GM12878 (cell line): Measurements from ENCODE around the gene CSNK1A1. TPM values are rescaled to one million over a fixed set of nuclear protein-coding genes. Genes with fewer than 3 reads are reported as not detected.

ENCODE experiments used
- ATAC-seq: fragments of 200-7000 bp; cut with Tn5 transposase; 3 replicates; pipeline ENCODE4 v1.9.1; 2020; ENCODE audit warnings: mild to moderate bottlenecking, moderate library complexity
- BruUV-seq: library from RNA; stranded (reverse); fragments of 400-500 nt; replicated peaks from 2 replicates; lab custom pipeline; 2021; lab: Mats Ljungman, UMichigan
- CTCF ChIA-PET: fragments of 300-600 bp; sonication (Branson Sonifier 250); formaldehyde crosslinking; extraction: SDS; loops from one replicate; lab custom pipeline; 2021; ENCODE audit warnings: inconsistent platforms; lab: Yijun Ruan, JAX
- POLR2A ChIA-PET: fragments of 350-600 bp; formaldehyde crosslinking; extraction: SDS; loops from one replicate; lab custom pipeline; 2021; ENCODE audit warnings: inconsistent platforms; lab: Charles Lee
- RAD21 ChIA-PET: fragments of 300-600 bp; sonication (Branson Sonifier 250); formaldehyde crosslinking; loops from one replicate; lab custom pipeline; 2023; ENCODE audit warnings: antibody characterized with exemption; ENCODE audit not compliant: unreplicated experiment; lab: Charles Lee
- SMC1A ChIA-PET: fragments of 300-600 bp; sonication (Branson Sonifier 250); formaldehyde crosslinking; loops from one replicate; lab custom pipeline; 2023; ENCODE audit not compliant: unreplicated experiment, uncharacterized antibody; lab: Charles Lee
- DNase-seq: peaks from one replicate; pipeline ENCODE4 v3.0.0-alpha.2; 2011; ENCODE audit warnings: low read depth, low spot score
- FAIRE-seq: peaks from 3 replicates; lab custom pipeline; 2011; peaks lifted over from hg19 to GRCh38; lab: Jason Lieb, UNC
- H2AFZ ChIP-seq: 2 replicates; pipeline ENCODE4 v1.6.0; 2011; ENCODE audit warnings: low read depth, low read length, control low read depth; ENCODE audit not compliant: control insufficient read depth
- H3K27ac ChIP-seq: 2 replicates; pipeline ENCODE4 v1.5.1; 2011; ENCODE audit warnings: control low read depth; ENCODE audit not compliant: control insufficient read depth, insufficient read depth
- H3K27me3 ChIP-seq, 2 experiments: replicated peaks in 1 of 2; 2 replicates each; pipeline versions ENCODE4 v1.6.0 to v1.6.1; 2011; ENCODE audit warnings: low read length in 1 of 2; ENCODE audit not compliant: control insufficient read depth in 2 of 2, insufficient read depth in 2 of 2
- H3K36me3 ChIP-seq, 2 experiments: 2 replicates each; pipeline ENCODE4 v1.5.1; 2011; ENCODE audit warnings: low read length in 1 of 2; ENCODE audit not compliant: control insufficient read depth in 2 of 2, insufficient read depth in 2 of 2
- H3K4me1 ChIP-seq: 2 replicates; pipeline ENCODE4 v1.6.1; 2011; ENCODE audit warnings: mild to moderate bottlenecking, low read length, moderate library complexity, mixed read lengths; ENCODE audit not compliant: control insufficient read depth, insufficient read depth
- H3K4me2 ChIP-seq: 2 replicates; pipeline ENCODE4 v1.6.0; 2011; ENCODE audit warnings: control low read depth; ENCODE audit not compliant: control insufficient read depth, insufficient read depth
- H3K4me3 ChIP-seq: fragments of 200-600 bp; sonication (generic); 2 replicates; pipeline ENCODE4 v1.5.1; 2016
- H3K79me2 ChIP-seq: 2 replicates; pipeline ENCODE4 v1.6.0; 2011; ENCODE audit warnings: low read length; ENCODE audit not compliant: control insufficient read depth, insufficient read depth
- H3K9ac ChIP-seq: 2 replicates; pipeline ENCODE4 v1.8.0; 2011; ENCODE audit warnings: low read length, control low read depth, mixed read lengths; ENCODE audit not compliant: control insufficient read depth, insufficient read depth
- H3K9me3 ChIP-seq: replicated peaks from 3 replicates; pipeline ENCODE4 v1.5.1; 2011; ENCODE audit warnings: mild to moderate bottlenecking, low read length; ENCODE audit not compliant: control insufficient read depth, insufficient read depth
- H4K20me1 ChIP-seq: 2 replicates; pipeline ENCODE4 v1.6.0; 2011; ENCODE audit not compliant: control insufficient read depth, insufficient read depth
- IKZF1 ChIP-seq: fragments of 450-650 bp; conservative IDR thresholded peaks from 2 replicates; pipeline ENCODE4 v1.6.1; 2017; ENCODE audit warnings: antibody characterized with exemption, mild to moderate bottlenecking
- KDM1A ChIP-seq: fragments of 200-600 bp; sonication (generic); IDR thresholded peaks from 2 replicates; pipeline ENCODE4 v1.6.1; 2016; ENCODE audit warnings: borderline replicate concordance
- MYC ChIP-seq: IDR thresholded peaks from 2 replicates; pipeline ENCODE4 v1.6.1; 2011; ENCODE audit warnings: mild to moderate bottlenecking, low read length, moderate library complexity, inconsistent platforms; ENCODE audit not compliant: insufficient read depth, insufficient replicate concordance, insufficient read length, severe bottlenecking
- NFXL1 ChIP-seq: fragments of 450-650 bp; IDR thresholded peaks from 2 replicates; pipeline ENCODE4 v1.6.1; 2017; ENCODE audit warnings: antibody characterized with exemption, mild to moderate bottlenecking, borderline replicate concordance
- POLR2A ChIP-seq: IDR thresholded peaks from 2 replicates; pipeline ENCODE4 v1.6.1; 2011; ENCODE audit warnings: low read depth, mild to moderate bottlenecking, low read length
- POLR2AphosphoS2 ChIP-seq: IDR thresholded peaks from 2 replicates; pipeline ENCODE4 v1.6.1; 2011; ENCODE audit warnings: low read depth, mild to moderate bottlenecking, low read length, improper control_type of control experiment, moderate library complexity
- SIN3A ChIP-seq: IDR thresholded peaks from 2 replicates; pipeline ENCODE4 v1.6.1; 2012; ENCODE audit warnings: low read depth, low read length, improper control_type of control experiment
- TARDBP ChIP-seq: IDR thresholded peaks from 2 replicates; pipeline ENCODE4 v1.6.1; 2016; ENCODE audit warnings: borderline replicate concordance
- USF2 ChIP-seq: IDR thresholded peaks from 2 replicates; pipeline ENCODE4 v1.6.1; 2011; ENCODE audit warnings: low read depth, low read length, improper control_type of control experiment, borderline replicate concordance
- ZBTB11 ChIP-seq: fragments of 450-650 bp; formaldehyde crosslinking; IDR thresholded peaks from 2 replicates; pipeline ENCODE4 v1.5.0; 2022; ENCODE audit warnings: mild to moderate bottlenecking, missing genetic modification characterization
- WGBS: methylation state at CpG from one replicate; pipeline ENCODE4 v1.1.6; 2016; ENCODE audit warnings: low lambda C conversion rate; ENCODE audit not compliant: insufficient replicate concordance, insufficient coverage; ENCODE audit errors: missing lambda C conversion rate; 5-methylcytosine and 5-hydroxymethylcytosine counted together
- in situ Hi-C: fragments of 300-500 bp; cut with MboI; formaldehyde crosslinking; loops from 9 replicates; pipeline ENCODE4 v1.14.3; 2018; ENCODE audit warnings: mixed read lengths
- intact Hi-C: fragments of 100-400 bp; cut with micrococcal nuclease; formaldehyde crosslinking; loops from one replicate; pipeline ENCODE4 v1.14.2; 2022; ENCODE audit not compliant: unreplicated experiment
- polyA plus RNA-seq, 11 experiments: library from polyadenylated mRNA; depleted of rRNA in 4 of 11; unstranded in 6 of 11; stranded (reverse) in 5 of 11; fragments of >200 nt; fragmentation: Nextera tagmentation in 4 of 11; fragmentation: Illumina TruSeq in 1 of 11; extraction: Ambion mirVana in 4 of 11; extraction: Trizol in 1 of 11; gene quantifications; 1 replicate in 1 of 11; 2 replicates in 10 of 11; pipeline versions ENCODE4 v1.2.1 to v1.2.3, GENCODE V29; 2011 to 2016; ENCODE audit warnings: inconsistent platforms in 2 of 11, missing spikeins in 2 of 11, low read depth in 1 of 11
- total RNA-seq, 4 experiments: library from RNA; depleted of rRNA in 3 of 4; stranded (reverse); fragments of >200 nt in 3 of 4; fragmentation: Illumina TruSeq in 1 of 4; extraction: Trizol in 1 of 4; gene quantifications; 2 replicates each; pipeline versions ENCODE4 v1.2.1 to v1.2.3, GENCODE V29; 2013 to 2021
- TF ChIP-seq, protein P1 (sequence below): fragments of 450-650 bp; formaldehyde crosslinking; IDR thresholded peaks from 2 replicates; pipeline ENCODE4 v1.4.0; 2022; ENCODE audit warnings: mild to moderate bottlenecking, moderate library complexity

CSNK1A1 gene
- total and polyA plus RNA-seq, 10 of the 15 experiments (the other 5 are each of a cell fraction or from before 2014, with no cell fraction given), result 53.3 to 155 (median 133) TPM

DNA sequence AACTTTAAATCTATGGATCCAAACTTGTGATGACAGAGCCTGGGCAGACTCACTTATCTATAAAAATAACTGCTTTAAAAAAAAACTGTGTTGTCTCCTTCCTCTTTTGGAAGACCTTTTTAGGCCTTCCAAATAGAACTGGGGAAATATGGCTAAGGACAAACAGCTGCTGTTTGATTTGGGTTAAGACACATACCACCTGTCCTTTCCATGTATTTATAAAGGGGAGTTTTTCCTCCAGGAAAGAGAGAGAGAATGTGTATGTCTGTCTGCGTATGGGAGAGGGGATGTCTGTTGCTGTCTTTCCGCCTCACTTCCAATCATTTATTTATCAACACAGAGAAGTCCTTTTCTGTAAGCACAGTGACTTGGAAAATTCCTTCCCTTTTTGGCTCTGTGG, 32.9 kb upstream of the CSNK1A1 start:
- intact Hi-C loops, result no loop called here
- BruUV-seq, result no TSS peak
- FAIRE-seq, result no peak

More for the DNA sequence above, 32.9 kb upstream of the CSNK1A1 start:
- Histone ChIP-seq H3K4me2 (no peak overlapping the region), H3K36me3 (no peaks in the 10 kb centered on the region), H3K9ac (no peak overlapping the region), H3K27me3 (peaks cover 0 to 2% of the 10 kb centered on the region in 2 experiments; a peak in 2 of 4 replicates), H3K4me1 (peaks cover 4% of the 10 kb centered on the region), H3K4me3 (no peak overlapping the region), H2AFZ (no peak overlapping the region), H3K27ac (no peak overlapping the region), H4K20me1 (no peaks in the 10 kb centered on the region), H3K79me2 (no peaks in the 10 kb centered on the region), H3K9me3 (no peaks in the 10 kb centered on the region)
- RAD21 ChIA-PET, result interaction anchor here (1.2 kb wide), 1 partner anchor 33 kb away, joined by 3 read pairs; no protein-coding TSS in a partner anchor
- in situ Hi-C loops, result no loop called here
- ATAC-seq, result no peak
- no peak for DNase-seq
- no peak for TF ChIP-seq POLR2A
- TF ChIP-seq ZBTB11 (CRISPR knock-in tag), result no peak
- no peak for TF ChIP-seq KDM1A
- TF ChIP-seq IKZF1, result no peak
- TF ChIP-seq POLR2AphosphoS2, result no peak
- no peak for TF ChIP-seq TARDBP
- no peak for TF ChIP-seq SIN3A
- no peak for TF ChIP-seq NFXL1
- no peak for TF ChIP-seq USF2
- no peak for TF ChIP-seq MYC
- TF ChIP-seq, protein P1, sequence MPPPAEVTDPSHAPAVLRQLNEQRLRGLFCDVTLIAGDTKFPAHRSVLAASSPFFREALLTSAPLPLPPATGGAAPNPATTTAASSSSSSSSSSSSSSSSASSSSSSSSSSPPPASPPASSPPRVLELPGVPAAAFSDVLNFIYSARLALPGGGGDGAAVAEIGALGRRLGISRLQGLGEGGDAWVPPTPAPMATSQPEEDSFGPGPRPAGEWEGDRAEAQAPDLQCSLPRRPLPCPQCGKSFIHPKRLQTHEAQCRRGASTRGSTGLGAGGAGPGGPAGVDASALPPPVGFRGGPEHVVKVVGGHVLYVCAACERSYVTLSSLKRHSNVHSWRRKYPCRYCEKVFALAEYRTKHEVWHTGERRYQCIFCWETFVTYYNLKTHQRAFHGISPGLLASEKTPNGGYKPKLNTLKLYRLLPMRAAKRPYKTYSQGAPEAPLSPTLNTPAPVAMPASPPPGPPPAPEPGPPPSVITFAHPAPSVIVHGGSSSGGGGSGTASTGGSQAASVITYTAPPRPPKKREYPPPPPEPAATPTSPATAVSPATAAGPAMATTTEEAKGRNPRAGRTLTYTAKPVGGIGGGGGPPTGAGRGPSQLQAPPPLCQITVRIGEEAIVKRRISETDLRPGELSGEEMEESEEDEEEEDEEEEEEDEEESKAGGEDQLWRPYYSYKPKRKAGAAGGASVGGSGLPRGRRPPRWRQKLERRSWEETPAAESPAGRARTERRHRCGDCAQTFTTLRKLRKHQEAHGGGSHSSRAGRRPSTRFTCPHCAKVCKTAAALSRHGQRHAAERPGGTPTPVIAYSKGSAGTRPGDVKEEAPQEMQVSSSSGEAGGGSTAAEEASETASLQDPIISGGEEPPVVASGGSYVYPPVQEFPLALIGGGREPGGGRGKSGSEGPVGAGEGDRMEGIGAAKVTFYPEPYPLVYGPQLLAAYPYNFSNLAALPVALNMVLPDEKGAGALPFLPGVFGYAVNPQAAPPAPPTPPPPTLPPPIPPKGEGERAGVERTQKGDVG, result no peak
- SMC1A ChIA-PET, result interaction anchor here (0.9 kb wide), 1 partner anchor 34 kb away, joined by 3 read pairs; no protein-coding TSS in a partner anchor
- CTCF ChIA-PET, result interaction anchor here (1.0 to 8.2 kb wide), 3 partner anchors 8 to 34 kb away, joined by 3 to 31 read pairs (median 3); no protein-coding TSS in a partner anchor
- WGBS, result 79% methylated on average over 2 of the region's 2 CpGs
- POLR2A ChIA-PET, result no interaction called here
